ENCODE data around the gene DRD3. TPM values are rescaled to one million over a fixed set of nuclear protein-coding genes. Genes with fewer than 3 reads are reported as not detected.
A peak's percentile ranks its signal among the peaks of the same experiment; 100 is the strongest.

DRD3 gene
- total RNA-seq, 1 donor from 2014 or later = not detected

DNA sequence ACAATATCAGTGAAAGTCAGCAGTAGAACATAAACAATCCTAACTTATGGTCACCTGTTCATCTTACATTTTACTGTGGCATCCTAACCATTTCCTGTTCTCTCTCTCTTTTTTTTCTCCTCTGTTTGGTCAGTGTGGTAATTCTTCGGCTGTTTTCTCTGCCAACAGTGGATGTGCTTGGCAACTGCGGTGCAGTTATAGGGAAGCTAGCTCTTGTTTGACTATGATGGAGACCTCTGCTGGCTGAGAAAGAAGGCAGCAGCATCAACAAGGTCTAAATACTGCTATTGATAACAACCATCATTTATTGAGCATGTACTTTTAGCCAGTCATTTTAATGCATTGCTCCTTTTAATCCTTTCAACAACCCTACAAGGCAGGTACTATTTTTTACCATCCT, 723 bp upstream of the DRD3 start:
- DNase-seq (ENCODE audit: low spot score) = no peak

DNA sequence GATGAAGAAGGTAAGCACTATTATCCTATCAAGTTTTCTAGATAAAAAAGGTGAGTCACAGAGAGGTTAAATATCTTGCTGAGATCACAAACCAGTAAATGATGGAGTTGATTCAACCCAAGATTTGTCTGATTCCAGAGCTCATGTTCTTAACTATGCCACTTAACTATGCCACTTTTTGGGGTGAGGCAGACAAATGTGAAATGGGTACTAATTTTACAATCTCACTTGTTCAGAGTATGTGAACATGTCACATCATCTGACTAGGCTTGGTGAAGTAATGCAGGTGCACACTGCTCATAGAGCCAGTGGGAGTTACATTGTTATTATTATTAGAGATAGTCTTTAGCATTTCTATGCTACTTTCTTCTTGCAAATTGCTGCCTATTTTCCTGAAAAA, 2.0 kb downstream of the DRD3 start:
- no peak for DNase-seq (ENCODE audit: low spot score)

DNA sequence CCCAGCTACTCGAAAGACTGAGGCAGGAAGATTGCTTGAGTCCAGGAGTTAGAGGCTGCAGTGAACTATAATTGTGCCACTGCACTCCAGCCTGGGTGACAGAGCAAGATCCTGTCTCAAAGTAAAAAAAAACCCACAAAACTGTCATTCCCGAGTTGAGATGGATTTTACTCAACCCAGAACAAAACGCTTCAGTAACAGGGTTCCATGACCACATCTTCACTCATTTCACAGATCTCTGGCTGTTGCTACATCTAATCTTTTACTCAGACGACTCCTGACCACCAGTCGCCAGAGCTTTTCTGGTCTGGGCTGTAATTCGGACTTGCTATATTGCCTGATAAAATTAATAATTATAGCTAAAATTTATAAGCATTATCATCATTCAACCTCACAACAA, 2.4 kb downstream of the DRD3 start:
- DNase-seq (ENCODE audit: low spot score) = no peak

DNA sequence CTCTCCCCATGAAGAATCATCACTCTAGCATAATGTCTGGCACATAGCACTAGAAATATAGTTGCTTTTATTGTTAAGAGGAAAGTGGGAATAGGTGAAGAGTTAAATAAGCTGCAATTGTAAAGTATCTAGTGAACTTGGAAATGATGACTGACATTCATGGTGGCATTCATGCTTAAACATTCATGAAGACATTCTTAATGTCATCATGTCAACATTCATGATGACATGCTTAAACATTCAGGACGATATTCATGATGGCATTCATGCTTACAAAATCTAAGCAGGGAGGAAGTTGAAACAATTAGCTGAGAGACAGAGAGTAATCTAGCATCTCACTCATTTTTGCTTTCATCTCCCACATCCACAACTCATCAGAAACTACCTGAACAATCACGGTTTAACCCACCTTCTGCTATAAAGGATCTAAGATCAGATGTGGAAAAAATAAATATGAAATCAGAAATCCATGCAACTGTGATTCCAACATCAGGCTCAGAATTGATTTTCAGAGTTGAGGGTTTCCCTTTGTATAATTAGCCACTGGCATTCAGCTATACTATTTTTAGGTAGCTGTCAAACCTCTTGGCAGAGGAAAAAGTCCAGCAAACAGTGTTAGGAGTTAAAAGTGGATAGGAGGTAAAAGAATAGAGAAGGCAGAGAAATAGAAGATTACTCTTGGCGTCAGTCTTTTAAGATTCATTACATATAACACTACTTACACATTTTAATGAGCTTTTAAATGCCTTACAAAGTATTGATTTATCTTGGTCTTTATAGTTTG, 3.5 kb downstream of the DRD3 start:
- DNase-seq (ENCODE audit: low spot score) = no peak

DNA sequence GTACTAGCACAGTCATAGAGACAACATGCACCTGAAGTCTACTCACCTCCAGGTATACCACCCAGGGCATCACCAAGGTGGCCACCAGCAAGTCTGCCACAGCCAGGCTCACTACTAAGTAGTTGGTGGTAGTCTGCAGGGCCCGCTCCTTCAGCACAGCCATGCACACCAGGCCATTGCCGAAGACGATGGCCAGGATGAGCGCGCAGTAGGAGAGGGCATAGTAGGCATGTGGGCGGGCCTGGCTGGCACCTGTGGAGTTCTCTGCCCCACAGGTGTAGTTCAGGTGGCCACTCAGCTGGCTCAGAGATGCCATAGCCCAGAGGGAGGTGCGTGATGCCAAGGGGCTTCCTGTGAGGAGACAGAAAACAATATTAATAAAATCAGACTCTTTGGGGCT, 7.2 kb downstream of the DRD3 start:
- DNase-seq (ENCODE audit: low spot score) = no peak

DNA sequence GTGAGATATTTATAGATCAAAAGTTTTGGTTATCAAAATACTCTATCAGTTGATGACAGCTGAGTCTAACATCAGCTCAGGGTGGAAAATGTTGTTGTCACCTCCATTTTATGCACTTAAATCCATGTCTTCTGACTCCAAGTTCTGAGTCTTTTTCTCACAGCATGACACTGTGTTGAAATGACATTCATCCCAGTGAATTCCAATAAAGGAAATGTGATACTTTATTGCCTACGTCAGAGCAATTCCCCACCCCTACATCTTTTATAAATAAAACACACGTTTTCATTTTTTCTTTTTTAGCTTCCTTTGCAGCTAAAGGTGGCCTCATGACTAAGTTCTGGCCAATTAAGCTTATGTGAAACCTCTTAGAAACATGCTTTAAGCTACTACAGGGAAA, 10.7 kb downstream of the DRD3 start:
- no peak for DNase-seq (ENCODE audit: low spot score)

DNA sequence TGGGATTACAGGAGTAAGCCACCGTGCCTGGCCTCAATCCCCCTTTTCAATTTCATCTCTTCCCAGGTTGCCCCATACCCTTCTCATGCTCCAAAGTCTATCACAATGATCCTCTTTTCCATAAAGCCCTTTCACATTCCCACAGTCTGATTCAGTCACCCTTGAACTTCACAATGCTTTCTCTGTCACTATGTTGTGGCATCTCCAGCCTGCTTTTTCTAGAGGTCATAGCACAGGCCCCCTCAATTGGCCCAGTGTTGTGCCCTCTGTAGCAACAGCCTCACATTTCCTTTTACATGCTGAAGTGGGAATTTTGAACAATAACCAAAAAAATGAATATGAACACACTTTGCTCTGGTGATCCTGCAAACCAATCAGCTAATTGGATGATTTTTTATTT, 21.5 kb downstream of the DRD3 start:
- DNase-seq (ENCODE audit: low spot score) = no peak

DNA sequence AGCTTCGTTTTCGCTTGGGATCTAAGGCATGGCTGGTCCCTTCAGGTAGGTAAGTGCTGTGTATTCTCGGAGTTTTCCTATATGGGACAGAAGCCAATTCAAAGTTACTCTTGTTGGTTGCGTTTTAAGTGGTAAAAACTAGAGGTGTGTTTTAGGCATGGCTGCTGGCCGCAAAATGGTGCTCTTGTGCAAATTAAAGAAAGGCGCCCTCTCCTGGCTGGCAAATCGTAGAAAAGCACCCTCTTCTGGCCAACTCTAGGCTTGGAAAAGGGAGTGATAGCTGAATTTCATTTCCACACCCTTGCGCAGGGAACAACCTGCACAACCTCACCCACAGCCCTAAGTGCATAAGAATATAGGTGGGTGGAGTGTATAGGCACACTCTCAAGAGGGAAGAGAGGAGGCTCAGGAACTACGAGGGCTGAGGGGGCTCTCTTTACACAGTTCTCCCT, 23.5 kb downstream of the DRD3 start:
- DNase-seq (ENCODE audit: low spot score) = no peak

DNA sequence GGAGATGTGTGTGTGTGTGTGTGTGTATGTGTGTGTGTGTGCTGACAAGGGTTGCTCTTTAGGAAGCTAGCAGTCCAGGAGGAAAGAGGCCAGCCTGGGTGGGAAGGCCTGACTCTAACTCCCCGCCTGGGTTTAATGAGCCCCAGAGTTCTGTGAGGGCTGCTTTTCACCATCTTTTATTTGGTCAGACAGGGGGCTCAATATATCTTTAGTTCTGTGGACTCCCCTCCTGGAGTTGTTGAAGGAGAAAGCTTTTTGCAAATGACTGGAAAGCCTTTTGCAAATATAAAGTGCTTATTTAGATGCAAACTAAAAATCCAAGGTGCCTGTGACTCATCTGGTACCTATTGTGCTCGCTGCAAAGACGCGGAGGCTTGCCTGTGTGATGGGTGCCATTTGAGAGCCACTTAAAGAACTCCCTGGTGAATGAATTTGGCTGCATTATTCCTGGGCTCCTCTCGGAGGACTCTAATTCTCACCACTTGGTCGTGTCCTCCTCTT, 24.5 kb downstream of the DRD3 start:
- DNase-seq (ENCODE audit: low spot score) = no peak

DNA sequence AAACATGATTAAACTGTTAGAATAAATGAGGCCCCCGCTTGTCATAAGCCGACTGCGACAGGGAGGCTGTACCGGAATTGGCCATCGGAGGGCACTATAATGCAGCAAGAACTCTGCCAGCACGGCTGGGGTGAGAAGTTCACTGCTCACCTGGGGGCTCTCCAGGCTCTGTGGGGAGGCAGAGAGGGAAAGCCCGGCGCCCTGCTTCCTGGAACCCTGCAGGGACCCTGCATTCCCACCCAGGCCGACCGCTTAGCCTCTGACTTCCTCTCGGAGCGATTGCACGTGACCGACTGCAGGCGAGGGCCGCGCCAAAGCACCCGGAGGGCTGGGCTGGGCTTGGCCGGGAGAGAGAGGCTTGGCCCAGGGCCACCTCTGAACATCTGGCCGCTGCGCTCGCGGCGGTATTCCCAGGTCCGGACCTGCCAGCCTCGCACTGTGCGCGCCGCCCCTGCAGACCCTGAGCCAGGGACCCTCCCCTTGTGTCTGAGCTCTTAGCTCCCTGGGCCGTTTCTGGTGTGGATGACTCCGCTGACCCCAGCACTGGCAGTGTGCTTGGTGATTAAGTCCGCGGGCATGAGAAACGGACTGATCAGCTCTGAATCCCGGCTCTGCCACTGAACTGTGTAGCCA, 26.2 kb downstream of the DRD3 start:
- peak; percentile 78 for DNase-seq (ENCODE audit: low spot score)

DNA sequence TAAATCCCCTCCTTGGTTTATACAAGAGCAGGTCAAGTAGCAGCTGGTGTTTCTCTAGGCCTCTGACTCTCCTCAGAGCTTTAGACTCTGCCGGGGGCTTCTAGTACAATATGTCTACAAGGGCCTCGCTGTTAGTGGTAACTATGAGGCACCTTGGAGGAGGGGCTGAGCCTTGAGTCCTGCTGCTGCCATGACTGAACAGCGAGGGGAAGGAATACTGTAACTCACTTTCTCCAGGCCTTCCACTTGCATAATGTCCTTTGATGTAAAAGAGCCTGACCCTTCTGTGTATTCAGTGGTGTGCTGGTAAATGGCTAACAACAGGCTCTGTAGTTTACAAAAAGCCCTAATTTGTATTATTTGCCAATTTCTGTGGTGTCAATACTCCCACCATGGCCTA, 27.8 kb downstream of the DRD3 start:
- no peak for DNase-seq (ENCODE audit: low spot score)

DNA sequence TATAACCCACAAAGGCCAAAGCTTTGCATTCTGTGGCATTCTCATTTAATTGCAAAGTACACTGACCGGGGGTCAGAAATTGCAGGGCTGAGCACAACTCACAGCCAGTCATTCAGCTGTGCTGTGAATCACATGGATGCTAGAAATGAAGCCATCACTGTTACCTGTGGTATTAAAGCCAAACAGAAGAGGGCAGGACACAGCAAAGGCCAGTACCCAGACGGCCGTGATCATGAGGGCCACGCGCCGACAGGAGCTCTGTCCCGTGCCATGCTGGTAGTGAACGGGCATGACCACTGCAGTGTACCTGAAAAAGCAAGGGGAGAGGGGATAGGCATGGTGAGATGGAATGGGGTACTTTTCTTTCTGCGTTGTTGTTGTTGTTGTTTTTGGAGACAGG, 31.6 kb downstream of the DRD3 start:
- DNase-seq (ENCODE audit: low spot score) = no peak

DNA sequence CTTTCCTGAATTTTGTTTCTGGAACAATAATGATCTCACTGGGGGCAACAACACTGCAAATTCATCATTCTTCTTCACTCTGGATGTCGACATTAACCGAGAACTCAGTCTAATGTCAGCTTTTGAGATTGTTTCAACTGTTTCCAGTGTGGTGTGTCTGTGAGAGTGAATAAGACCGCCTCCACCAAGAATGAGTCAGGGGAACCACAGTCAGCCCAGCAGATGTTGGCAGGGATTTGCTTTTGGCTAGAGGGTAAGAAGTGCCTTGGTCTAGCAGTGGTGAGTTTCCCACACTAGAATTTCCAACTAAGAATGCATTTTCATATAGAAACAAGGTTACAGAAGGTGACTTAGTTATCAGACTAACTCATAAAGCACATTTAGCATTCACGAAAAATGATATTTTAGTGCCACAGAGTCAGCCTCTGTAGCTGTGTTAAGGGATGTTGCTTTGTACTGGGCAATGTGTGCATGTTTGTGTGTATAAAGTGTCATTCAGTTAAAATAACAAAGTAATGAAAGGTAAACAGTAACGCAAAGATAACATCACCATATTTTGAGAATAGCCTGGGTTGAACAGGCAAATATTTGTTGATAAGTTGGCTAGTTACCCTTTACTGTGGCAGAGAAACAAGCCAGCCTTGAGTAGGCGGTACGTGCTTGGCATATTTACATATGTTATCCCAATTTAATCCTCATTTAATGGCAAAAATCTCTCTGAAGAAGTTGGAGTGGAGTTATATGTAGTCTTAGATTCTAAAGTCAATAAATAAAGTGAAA, 33.8 kb downstream of the DRD3 start:
- DNase-seq (ENCODE audit: low spot score) = no peak

DNA sequence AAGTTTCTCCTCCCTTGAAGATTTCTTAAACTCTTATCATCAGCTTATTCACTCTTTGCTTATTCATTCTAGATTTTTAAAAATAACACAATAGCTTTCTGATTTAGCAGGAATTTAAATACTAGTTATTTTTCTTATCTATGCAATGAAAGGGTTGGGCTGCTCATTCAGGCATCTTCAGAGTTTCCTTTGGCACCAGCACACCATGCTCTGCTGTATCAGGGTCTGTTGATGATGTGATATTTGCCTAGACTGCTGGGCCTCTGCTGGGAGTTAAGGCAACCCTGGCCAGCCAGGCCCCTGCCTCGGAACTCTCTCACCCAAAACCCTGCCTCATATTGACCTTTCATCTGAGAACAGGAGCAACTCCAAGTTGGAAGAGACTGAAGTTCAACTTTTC, 35.0 kb downstream of the DRD3 start:
- DNase-seq (ENCODE audit: low spot score) = no peak

DNA sequence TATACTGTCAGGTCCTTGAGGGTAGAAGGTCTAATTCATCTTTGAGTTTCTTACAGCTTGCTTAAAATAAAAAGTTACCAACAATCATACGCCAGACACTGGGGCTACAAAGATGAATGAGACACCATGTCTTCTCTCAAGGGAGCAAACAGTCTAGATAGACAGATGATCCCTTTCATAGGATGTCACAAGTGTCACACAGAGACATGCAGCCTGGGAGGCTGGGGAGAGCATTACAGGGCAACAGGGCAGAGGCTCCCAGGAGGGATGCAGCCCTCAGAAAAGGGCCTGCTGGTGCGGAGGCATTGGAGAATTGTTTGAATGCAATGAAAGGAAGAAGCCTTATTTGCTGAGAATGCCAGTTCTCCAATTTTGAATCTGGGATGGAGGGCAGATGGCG, 39.0 kb downstream of the DRD3 start:
- no peak for DNase-seq (ENCODE audit: low spot score)

DNA sequence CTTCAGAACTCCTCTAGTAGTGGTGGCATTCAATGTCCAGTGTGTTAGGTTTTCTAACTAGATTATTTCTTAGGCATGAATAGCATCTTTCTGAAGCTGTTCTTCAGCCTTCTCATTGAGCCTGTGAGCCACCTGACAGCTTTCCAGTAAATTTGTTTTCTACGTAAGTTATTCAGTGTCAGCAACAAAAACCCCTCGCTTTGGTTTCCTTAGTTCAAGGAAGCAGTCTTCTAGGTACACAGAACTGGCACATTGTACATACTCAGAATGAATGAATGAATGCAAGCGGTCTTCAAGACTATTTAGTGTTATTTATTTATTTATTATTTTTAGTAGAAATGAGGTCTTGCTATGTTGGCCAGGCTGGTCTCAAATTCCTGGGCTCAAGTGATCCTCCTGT, 44.9 kb downstream of the DRD3 start:
- no peak for DNase-seq (ENCODE audit: low spot score)

DNA sequence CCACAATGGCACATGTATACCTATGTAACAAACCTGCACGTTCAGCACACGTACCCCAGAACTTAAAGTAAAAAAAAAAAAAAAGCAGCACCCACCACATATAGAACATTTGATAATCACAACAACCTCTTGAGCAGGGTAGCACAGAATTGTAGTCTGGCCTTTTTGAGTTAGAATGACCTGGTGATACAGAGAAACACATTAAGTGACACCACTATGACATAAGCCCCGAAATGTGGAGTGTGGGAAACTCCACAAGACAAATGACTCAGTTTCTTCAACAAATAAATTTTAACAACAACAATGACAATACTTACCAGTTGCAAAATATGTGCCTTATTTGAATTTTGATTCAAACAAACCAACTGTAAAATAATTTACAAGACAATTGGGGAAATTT, 46.4 kb downstream of the DRD3 start:
- DNase-seq (ENCODE audit: low spot score) = no peak

DNA sequence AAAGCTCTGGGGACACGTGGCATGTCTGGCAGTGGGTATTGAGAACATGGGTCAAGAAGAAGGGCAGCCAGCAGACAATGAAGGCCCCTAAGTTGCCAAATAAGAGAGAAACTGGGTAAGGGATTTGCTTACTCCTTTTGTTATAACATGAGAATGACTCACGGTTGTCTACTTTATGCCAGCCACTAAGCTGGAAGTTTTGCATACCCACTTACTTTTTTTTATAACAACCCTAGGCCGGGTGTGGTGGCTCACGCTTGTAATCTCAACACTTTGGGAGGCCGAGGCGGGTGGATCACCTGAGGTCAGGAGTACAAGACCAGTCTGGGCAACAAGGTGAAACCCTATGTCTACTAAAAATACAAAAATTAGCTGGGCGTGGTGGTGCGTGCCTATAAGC, 50.0 kb downstream of the DRD3 start:
- DNase-seq (ENCODE audit: low spot score) = no peak

DNA sequence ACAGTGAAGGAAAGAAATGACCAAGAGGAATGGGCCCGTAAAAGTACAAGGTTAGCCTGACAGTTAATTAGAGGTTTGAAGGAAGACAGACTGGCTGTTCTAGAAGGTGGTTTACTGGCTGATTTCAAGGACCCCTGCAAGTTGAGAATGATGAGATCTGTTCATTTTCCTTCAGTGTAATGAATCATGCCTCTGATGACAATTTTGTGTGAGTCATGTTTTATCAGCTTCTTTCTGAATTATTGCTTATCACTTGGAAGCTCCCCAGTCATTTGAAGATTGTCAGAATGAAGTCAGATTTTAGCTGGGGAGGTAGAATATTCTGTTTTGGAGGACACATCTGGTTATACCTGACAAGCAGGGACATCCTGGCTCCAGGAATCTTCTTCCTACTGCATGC, 50.6 kb downstream of the DRD3 start:
- no peak for DNase-seq (ENCODE audit: low spot score)

DNA sequence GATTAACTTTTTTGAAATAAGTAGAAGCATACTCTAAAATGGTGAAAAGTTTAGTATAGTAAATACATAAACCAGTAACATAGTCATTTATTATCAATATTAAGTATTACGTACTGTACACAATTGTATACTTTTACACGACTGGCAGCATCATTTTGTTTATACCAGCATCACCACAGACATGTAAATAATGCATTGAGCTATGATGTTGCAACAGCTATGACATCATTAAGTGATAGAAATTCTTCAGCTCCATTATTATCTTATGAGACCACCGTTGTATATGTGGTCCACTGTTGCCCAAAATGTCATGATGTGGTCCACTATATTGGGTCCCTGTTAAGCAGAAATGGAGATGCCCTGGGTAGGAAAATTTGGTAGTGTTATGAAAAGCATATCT, 51.3 kb downstream of the DRD3 start:
- DNase-seq (ENCODE audit: low spot score) = no peak

DNA sequence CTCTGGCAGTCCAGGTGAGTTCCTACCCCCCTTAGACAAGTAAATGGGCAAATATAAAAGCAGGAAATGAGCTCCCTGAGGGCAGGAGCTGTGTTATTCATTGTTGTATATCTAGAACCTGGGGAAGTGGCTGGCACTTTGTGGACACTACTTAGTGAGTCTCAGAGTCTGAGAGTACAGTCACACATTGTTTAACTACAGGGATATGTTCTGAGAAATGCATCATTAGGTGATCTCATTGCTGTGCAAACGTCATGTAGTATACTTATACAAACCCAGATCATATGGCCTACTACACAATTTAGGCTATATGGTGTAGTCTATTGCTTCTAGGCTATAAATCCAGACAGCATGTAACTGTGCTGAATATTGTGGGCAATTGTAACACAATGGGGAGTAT, 52.4 kb downstream of the DRD3 start:
- DNase-seq (ENCODE audit: low spot score) = no peak

DNA sequence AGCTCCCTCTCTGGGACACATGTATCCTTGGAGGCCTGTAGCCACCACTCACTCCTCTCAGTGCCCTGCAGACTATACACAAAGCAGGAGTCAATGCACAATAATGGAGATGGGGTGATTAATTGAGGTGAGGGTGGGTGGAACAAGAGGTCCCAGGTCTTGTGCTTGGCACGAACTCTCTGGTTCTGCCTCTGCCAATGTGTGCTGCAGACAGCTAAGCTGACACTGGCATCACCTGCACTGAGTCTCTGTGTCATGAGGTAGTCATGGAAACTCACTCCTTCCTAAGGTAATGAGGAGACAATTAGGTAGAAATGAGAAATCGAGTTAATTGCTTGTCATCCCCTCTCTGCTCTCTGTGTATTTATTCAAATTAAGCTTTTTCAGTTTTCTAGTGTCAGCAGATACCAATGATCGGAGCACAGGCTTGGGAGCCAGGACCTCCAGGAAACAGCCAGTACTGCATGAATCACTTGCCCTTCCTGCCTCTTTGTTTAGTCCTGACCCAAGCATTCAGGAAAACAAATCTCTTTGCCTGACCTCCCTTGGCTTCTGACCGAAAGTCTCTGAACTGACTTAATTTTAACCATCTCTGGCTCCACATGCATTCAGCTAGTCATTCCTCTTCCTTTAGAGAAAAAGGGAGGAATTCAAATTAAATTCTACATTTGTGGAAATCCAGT, 56.7 kb downstream of the DRD3 start:
- no peak for DNase-seq (ENCODE audit: low spot score)

All from ureter (tissue), 1 donor.